SH-SY5Y (cell line): ENCODE results near the gene EIF4G3.

Source experiments
- GATA2 ChIP-seq: IDR thresholded peaks from 2 replicates; pipeline ENCODE4 v1.6.1; 2011; ENCODE audit warnings: mild to moderate bottlenecking, low read depth, low read length
- GATA3 ChIP-seq: IDR thresholded peaks from 2 replicates; pipeline ENCODE4 v1.6.1; 2011; ENCODE audit warnings: low read depth, mild to moderate bottlenecking, low read length, moderate library complexity

DNA sequence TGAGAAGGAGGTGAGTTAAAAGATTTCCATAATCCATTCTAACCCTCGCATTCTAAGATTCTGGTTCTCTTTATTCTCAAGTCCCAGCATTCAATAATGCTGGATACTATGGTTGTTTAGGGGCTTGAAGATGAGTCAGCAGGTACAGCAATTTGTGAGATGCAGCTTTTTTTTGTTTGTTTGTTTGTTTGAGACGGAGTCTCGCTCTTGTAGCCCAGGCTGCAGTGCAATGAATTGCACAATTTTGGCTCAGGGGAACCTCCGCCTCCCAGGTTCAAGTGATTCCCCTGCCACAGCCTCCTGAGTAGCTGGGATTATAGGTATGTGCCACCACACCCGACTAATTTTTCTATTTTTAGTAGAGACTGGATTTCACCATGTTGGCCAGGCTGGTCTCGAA lies 23.3 kb downstream of the EIF4G3 start:
- TF ChIP-seq GATA2 (no peak), GATA3 (no peak)
